HG03558 (cell line): Measurements from ENCODE around the gene PPM1J.
A peak's percentile ranks its signal among the peaks of the same experiment; 100 is the strongest.

Experiments used
- ATAC-seq: cut with Tn5 transposase; IDR thresholded peaks from one replicate; pipeline ENCODE4 v1.9.1; 2021; ENCODE audit warnings: moderate number of reproducible peaks; ENCODE audit not compliant: unreplicated experiment; ENCODE audit errors: extremely low read depth

Gene PPM1J

GRCh38 chr1:112707221-112708001, 7.7 kb downstream of the PPM1J start:
- ATAC-seq, result peak; percentile 15

GRCh38 chr1:112706505-112707220, 8.5 kb downstream of the PPM1J start, which contains the start of gene RHOC:
TSS of gene RHOC (minus strand) at chr1:112707127. CDS start at chr1:112703799, 3,328 bp downstream.
- peak; percentile 37 for ATAC-seq

- ATAC-seq, result peak; percentile 33
Observed at GRCh38 chr1:112704934-112705627, 10.1 kb downstream of the PPM1J start.

GRCh38 chr1:112704391-112704933, 10.7 kb downstream of the PPM1J start:
- no peak for ATAC-seq

GRCh38 chr1:112703706-112704105, 11.4 kb downstream of the PPM1J start:
- no peak for ATAC-seq

- ATAC-seq, result no peak
Observed at GRCh38 chr1:112702420-112703261, 12.5 kb downstream of the PPM1J start.

- no peak for ATAC-seq
Observed at GRCh38 chr1:112702067-112702395, 13.1 kb downstream of the PPM1J start.

GRCh38 chr1:112701227-112702066, 13.7 kb downstream of the PPM1J start:
- no peak for ATAC-seq

GRCh38 chr1:112700290-112701226, 14.6 kb downstream of the PPM1J start:
- no peak for ATAC-seq

- ATAC-seq, result no peak
Observed at GRCh38 chr1:112699425-112700144, 15.5 kb downstream of the PPM1J start.

GRCh38 chr1:112698366-112699310, 16.5 kb downstream of the PPM1J start:
- ATAC-seq, result no peak

GRCh38 chr1:112697781-112698201, 17.3 kb downstream of the PPM1J start:
- no peak for ATAC-seq

GRCh38 chr1:112696578-112697314, 18.4 kb downstream of the PPM1J start:
- no peak for ATAC-seq

- ATAC-seq, result no peak
Observed at GRCh38 chr1:112695276-112695675, 19.9 kb downstream of the PPM1J start.

GRCh38 chr1:112694363-112694929, 20.7 kb downstream of the PPM1J start:
- no peak for ATAC-seq
